GM21423 (cell line): ENCODE measurements around the gene PRMT2.
A peak's percentile ranks its signal among the peaks of the same experiment; 100 is the strongest.
"Not testable (repeated sequence)": the region's sequence is repeated elsewhere in the genome, so short reads cannot be mapped to it uniquely, and the experiment has no call there.

Experiments used
- ATAC-seq: cut with Tn5 transposase; IDR thresholded peaks from one replicate; pipeline ENCODE4 v1.9.1; 2021; ENCODE audit warnings: mild to moderate bottlenecking, moderate library complexity; ENCODE audit not compliant: unreplicated experiment

The PRMT2 gene

GRCh38 chr21:46617267-46618051, 18.0 kb upstream of the PRMT2 start:
- ATAC-seq, result no peak

- ATAC-seq, result no peak
These were observed 16.6 kb upstream of the PRMT2 start for GRCh38 chr21:46618738-46619379.

- no peak for ATAC-seq
These were observed 15.6 kb upstream of the PRMT2 start for GRCh38 chr21:46619846-46620245.

- ATAC-seq, result no peak
These were observed 14.6 kb upstream of the PRMT2 start for GRCh38 chr21:46620846-46621245.

GRCh38 chr21:46621457-46622182, 13.9 kb upstream of the PRMT2 start:
- no peak for ATAC-seq

GRCh38 chr21:46622226-46622625, 13.2 kb upstream of the PRMT2 start:
- no peak for ATAC-seq

- ATAC-seq, result no peak
These were observed 11.4 kb upstream of the PRMT2 start for GRCh38 chr21:46624050-46624449.

- ATAC-seq, result no peak
These were observed 9.7 kb upstream of the PRMT2 start for GRCh38 chr21:46625759-46626158.

- no peak for ATAC-seq
These were observed 8.9 kb upstream of the PRMT2 start for GRCh38 chr21:46626536-46626935.

- ATAC-seq, result no peak
These were observed 8.4 kb upstream of the PRMT2 start for GRCh38 chr21:46626975-46627501.

GRCh38 chr21:46627726-46628125, 7.7 kb upstream of the PRMT2 start:
- no peak for ATAC-seq

GRCh38 chr21:46628868-46629267, 6.6 kb upstream of the PRMT2 start:
- no peak for ATAC-seq

- not testable (repeated sequence) for ATAC-seq
These were observed 4.6 kb upstream of the PRMT2 start for GRCh38 chr21:46630915-46631314.

GRCh38 chr21:46633566-46633965, 1.9 kb upstream of the PRMT2 start:
- ATAC-seq, result no peak

GRCh38 chr21:46634427-46634826, 1.0 kb upstream of the PRMT2 start:
- ATAC-seq, result no peak

GRCh38 chr21:46634966-46635323, 529 bp upstream of the PRMT2 start:
- peak; percentile 9 for ATAC-seq

GRCh38 chr21:46636181-46636512, 673 bp downstream of the PRMT2 start:
- ATAC-seq, result no peak

- no peak for ATAC-seq
These were observed 1.2 kb downstream of the PRMT2 start for GRCh38 chr21:46636550-46637285.

- ATAC-seq, result no peak
These were observed 2.7 kb downstream of the PRMT2 start for GRCh38 chr21:46637952-46638746.
